GM18499 (cell line): ENCODE measurements around the gene ZNF414.
"Not testable (repeated sequence)": the region's sequence is repeated elsewhere in the genome, so short reads cannot be mapped to it uniquely, and the experiment has no call there.

ENCODE experiments used
- ATAC-seq: cut with Tn5 transposase; IDR thresholded peaks from one replicate; pipeline ENCODE4 v1.9.1; 2021; ENCODE audit warnings: moderate number of reproducible peaks; ENCODE audit not compliant: insufficient read depth, unreplicated experiment

The ZNF414 gene, protein sequence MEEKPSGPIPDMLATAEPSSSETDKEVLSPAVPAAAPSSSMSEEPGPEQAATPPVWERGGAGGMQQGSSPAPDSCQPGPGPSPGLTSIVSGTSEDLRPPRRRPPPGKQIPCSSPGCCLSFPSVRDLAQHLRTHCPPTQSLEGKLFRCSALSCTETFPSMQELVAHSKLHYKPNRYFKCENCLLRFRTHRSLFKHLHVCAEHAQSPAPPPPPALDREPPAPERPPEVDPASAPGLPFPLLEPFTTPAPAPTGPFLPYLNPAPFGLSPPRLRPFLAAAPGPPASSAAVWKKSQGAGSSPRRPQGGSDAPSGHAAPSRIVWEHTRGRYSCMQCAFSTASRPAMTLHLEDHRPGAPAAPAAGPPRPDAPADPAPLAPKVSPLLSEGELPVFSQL

GRCh38 chr19:8513687-8514504 lies at the start of gene ZNF414:
Gene ZNF414 (minus strand): TSS chr19:8514167. CDS start chr19:8514046, 121 bp downstream.
- peak; percentile 72 for ATAC-seq

- no peak for ATAC-seq
These were observed 47.3 kb upstream of the ZNF414 start for GRCh38 chr19:8561075-8561764.

DNA sequence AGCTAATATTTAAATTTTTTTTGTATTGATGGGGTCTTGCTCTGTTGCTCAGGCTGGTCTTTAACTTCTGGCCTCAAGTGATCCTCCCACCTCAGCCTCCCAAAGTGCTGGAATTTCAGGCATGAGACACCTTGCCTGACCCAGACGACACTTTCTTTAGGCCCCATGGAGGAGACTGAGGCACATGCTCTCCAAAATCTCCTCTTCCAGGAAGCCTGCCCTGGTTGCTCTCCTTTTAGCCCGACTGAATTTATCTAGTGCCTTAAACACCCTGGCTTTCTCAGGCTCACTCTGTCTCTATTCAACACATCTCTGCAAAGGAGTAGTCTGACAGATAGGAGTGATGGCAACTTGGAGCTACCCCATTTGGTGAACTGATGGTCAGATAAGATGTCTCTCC lies 44.4 kb upstream of the ZNF414 start:
- no peak for ATAC-seq

- ATAC-seq, result no peak
These were observed 43.8 kb upstream of the ZNF414 start for GRCh38 chr19:8557642-8558238.

DNA sequence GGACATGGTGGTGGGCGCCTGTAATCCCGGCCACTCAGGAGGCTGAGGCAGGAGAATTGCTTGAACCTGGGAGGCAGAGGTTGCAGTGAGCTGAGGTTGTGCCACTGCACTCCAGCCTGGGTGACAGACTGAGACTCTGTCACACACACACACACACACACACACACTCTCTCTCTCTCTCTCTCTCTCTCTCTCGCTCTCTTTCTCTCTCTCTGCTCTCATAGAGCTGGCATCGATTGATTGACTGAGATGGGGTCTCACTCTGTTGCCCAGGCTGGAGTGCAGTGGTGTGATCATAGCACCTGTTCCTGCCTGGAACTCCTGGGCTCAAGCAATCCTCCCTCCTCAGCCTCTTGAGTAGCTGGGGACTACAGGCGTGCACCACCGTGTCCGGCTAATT lies 39.8 kb upstream of the ZNF414 start:
- not testable (repeated sequence) for ATAC-seq

GRCh38 chr19:8552810-8553209 lies 38.8 kb upstream of the ZNF414 start:
- no peak for ATAC-seq

GRCh38 chr19:8550070-8550469 lies 36.1 kb upstream of the ZNF414 start:
- no peak for ATAC-seq

- no peak for ATAC-seq
These were observed 31.8 kb upstream of the ZNF414 start for GRCh38 chr19:8545743-8546142.

GRCh38 chr19:8544168-8544567 lies 30.2 kb upstream of the ZNF414 start:
- ATAC-seq, result no peak

DNA sequence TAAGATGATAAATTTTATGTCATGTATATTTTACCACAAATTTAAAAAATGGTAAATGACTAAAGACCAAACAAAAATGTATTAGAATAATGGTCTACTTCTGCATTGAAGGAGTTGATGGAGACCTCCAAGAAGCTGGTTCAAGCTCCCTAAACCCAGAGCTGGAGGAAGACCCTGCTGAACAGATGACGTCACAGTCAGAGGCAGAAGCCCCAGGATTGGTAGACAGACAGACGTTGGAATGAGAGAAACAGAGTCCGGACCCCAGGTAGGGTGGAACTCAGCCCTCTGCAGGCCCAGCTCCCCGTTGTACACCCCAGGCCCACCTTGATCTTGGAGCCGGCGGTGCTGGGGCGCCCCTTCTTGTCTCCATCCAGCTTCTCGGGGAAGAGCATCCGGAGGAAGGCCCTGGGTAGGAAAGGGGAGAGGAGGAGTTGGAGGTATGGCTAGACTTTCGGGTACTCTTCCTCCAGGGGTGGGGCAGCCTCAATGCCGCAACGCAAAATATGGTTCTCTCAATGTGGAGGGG lies 25.7 kb upstream of the ZNF414 start:
- no peak for ATAC-seq

DNA sequence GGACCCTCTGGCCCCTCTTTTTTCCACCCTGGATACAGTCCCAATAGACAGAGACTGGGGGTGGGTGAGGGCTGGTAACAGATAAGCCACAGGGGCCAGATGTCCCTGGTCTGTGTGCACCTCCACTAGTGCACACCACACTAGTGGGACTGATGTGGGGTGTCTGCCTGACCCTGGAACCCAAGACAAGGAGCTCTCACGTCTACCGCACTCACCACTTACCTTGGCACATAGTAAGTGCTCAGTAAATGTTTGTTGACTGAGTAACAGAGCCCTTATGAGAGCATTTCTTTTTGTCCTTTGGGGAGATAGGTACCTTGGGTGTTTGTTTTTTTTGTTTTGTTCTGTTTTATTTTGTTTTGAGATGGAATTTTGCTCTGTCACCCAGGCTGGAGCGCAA lies 23.1 kb upstream of the ZNF414 start:
- ATAC-seq, result no peak

DNA sequence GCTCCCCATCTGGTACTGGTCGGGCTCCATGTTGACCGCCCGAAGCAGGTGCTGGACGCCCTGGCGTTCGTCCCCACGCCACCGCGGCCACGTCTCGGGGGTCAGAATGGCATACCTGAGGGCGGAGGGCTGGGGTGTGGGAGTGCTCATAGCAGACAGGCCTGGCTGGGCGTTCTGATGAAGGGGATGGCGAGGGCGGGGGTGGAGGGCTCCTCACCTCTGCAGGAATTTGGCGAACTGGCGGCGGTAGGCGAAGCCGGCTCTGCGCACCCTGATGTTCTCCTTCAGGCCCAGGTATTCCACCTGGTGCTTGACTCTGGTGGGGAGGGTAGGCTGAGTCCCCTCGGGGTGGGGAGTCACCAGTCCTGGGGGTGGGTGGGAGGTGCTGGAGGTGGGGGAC lies 22.3 kb upstream of the ZNF414 start:
- ATAC-seq, result no peak

- ATAC-seq, result no peak
These were observed 18.3 kb upstream of the ZNF414 start for GRCh38 chr19:8532225-8532624.

GRCh38 chr19:8531470-8531869 lies 17.5 kb upstream of the ZNF414 start:
- no peak for ATAC-seq

DNA sequence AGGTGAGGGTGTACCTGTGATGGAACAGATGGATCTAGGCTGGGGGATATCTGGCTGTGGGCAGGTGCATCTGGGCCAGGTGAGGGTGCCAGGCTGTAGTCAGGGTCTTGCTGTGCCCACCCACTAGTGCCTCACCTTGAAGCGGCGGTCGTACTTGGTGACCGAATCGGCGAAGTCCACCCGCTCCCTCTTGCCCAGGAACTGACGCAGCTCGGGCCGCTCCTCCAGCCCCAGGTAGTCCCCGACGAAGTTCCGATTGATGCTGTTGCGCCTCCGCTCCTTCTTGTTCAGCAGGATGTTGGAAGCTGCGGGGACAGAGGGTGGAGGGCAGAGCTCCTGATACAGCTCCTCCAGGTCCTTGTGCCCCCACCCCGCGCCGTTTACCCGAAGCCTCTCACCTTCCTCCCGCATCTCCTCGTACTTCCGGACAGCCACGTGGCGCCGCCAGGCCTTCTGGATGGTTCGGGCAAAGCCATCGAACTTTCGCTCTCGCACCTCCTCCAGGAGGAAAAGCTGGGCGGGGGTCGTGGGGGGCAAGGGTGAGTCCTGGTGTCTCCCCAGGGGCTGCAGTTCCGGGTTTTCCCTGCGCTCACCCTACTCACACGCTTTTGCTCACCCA lies 16.2 kb upstream of the ZNF414 start:
- ATAC-seq, result no peak

DNA sequence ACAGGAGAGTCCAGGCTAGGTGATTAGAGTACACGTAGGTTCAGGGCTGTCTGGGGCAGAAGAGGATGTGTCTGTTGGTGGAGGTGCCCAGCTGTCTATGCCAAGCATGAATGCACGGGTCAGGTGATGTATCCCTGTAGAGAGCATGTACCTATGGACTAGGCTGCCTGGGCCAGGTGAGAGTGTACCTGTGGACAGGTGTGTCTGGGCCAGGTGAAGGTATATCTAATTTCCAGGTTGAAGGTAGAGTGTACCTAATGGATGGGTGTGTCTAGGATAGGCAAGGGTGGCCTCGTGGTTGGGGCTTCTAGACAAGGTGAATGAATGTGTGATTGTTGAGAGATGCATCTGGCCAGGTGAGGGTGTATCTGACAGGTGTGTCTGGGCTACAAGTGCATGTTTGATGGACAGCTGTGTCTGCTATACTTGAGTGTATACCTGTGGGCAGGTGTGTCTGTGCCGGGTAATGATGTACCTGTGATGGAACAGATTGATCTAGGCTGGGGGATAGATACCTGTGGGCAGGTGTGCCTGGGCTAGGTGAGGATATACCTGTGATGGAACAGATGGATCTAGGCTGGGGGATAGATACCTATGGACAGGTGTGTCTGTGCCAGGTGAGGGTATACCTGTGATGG lies 15.5 kb upstream of the ZNF414 start:
- no peak for ATAC-seq

DNA sequence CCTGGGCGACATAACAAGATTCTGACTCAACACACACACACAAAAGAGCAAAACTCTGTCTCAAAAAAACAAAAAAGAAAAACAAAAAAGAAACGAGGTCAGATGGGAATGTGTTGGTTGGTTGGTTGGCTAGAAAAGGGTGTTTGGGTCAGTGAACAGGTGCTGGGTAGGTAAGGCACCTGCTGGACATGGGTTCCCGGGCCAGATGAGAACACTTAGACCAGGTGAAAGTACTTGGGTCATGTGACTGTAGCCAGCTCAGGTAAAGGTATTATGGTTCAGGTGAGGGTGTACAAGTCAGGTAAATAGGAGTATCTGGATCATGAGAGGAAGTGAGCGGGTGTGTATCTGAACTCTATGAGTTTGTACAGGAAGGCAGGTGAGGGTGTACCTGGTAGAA lies 14.5 kb upstream of the ZNF414 start:
- ATAC-seq, result no peak

- ATAC-seq, result no peak
These were observed 12.6 kb upstream of the ZNF414 start for GRCh38 chr19:8526345-8527091.

DNA sequence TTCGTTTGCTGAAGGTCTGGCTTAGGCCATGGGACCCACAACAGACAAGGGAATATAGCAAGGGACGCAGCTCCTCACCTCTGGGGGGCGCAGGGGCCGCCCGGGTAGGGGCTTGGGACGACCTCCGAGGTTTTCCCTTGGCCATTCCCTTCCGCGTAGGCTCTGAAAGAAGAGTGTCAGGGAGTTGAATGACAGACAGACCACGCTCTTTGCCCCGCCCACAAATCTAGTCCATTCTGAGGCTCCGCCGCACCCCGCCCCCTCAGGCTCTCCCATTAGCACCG lies 11.4 kb upstream of the ZNF414 start:
- no peak for ATAC-seq
